ENCODE measurements around the gene MIX23. TPM values are rescaled to one million over a fixed set of nuclear protein-coding genes. Genes with fewer than 3 reads are reported as not detected.

MIX23 gene
- 10 to 100 TPM in 3 of 4 donors, 1 to 10 TPM in 1; 9.9 to 32.8 (median 23.3) TPM for total RNA-seq

DNA sequence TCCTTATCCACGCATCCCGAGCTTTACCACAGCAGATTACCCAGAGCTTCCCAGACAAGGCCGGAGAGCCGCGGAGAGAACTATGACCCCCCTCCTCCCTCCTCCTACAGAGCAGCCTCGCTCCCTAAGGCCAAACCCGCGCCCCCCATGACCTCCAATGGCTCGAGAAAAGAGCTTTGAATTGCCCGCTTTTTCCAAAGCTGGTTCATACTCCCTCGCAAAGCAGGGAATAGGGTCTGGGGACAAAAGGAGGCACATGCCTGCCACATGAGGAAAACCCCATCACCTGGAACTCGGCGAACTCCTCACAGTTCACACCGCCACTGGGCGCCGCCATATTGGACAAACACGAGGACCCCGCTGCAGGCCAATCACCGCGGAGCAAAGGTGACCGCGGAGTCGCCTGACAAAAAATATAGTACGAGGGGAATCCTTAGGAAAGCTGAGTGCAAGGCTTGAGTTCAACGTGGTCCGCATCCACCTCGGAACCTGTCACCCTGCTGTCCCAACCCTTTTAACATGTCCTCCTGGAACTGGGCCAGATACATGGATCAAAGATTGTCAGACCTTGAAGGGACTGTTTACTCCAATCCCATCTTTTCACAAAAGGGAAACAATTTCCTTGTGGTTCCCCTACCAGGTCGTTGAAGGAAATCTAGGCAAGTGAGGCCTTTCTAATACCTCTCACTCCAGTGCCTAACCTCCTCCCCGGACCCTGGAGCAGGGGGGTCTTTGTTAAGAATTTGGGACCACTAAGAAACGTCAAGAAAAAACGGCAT lies at the start of gene MIX23:
MIX23 (minus strand) TSS at position 344 of the 779 bp plus-strand sequence; CDS start at position 337, 7 bp downstream.
- DNase-seq: peak; percentile 87 to 94 (median 90)
- Histone ChIP-seq H3K27ac (peak within 1 kb of the TSS; percentile 80 to 92 (median 86)), H3K36me3 (no peaks in the 10 kb centered on the region), H3K4me1 (peaks cover 0 to 27% (median 0%) of the 10 kb centered on the region in 4 donors), H3K9me3 (no peaks in the 10 kb centered on the region), H3K4me3 (peak within 1 kb of the TSS; percentile 60 to 89 (median 74)), H3K27me3 (no peaks in the 10 kb centered on the region)
- peak in 1 of 2 donors; percentile 65 for TF ChIP-seq POLR2A (IDR thresholded peaks at IDR 0.05)
- TF ChIP-seq, protein P1, sequence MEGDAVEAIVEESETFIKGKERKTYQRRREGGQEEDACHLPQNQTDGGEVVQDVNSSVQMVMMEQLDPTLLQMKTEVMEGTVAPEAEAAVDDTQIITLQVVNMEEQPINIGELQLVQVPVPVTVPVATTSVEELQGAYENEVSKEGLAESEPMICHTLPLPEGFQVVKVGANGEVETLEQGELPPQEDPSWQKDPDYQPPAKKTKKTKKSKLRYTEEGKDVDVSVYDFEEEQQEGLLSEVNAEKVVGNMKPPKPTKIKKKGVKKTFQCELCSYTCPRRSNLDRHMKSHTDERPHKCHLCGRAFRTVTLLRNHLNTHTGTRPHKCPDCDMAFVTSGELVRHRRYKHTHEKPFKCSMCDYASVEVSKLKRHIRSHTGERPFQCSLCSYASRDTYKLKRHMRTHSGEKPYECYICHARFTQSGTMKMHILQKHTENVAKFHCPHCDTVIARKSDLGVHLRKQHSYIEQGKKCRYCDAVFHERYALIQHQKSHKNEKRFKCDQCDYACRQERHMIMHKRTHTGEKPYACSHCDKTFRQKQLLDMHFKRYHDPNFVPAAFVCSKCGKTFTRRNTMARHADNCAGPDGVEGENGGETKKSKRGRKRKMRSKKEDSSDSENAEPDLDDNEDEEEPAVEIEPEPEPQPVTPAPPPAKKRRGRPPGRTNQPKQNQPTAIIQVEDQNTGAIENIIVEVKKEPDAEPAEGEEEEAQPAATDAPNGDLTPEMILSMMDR (IDR thresholded peaks at IDR 0.05): peak in 1 of 6 experiments; percentile 3

GRCh38 chr3:122430371-122430770 lies 47.3 kb upstream of the MIX23 start:
- TF ChIP-seq POLR2A (IDR thresholded peaks at IDR 0.05): no peak
- TF ChIP-seq, protein P1 (IDR thresholded peaks at IDR 0.05): no peak
- H3K36me3 ChIP-seq: peaks cover 0 to 69% (median 0%) of the 10 kb centered on the region in 3 donors

GRCh38 chr3:122427857-122428471 lies 44.9 kb upstream of the MIX23 start:
- DNase-seq: no peak
- no peaks in the 10 kb centered on the region for H3K9me3 ChIP-seq
- H3K27ac ChIP-seq: no peak overlapping the region
- no peak overlapping the region for H3K4me3 ChIP-seq
- no peak for TF ChIP-seq POLR2A (IDR thresholded peaks at IDR 0.05)
- TF ChIP-seq, protein P1 (IDR thresholded peaks at IDR 0.05): no peak
- no peaks in the 10 kb centered on the region for H3K27me3 ChIP-seq
- peaks cover 0 to 71% (median 0%) of the 10 kb centered on the region in 3 donors for H3K36me3 ChIP-seq
- H3K4me1 ChIP-seq: no peaks in the 10 kb centered on the region

More at GRCh38 chr3:122430371-122430770, 47.3 kb upstream of the MIX23 start:
- no peak overlapping the region for H3K27ac ChIP-seq
- no peaks in the 10 kb centered on the region for H3K4me1 ChIP-seq
- no peak overlapping the region for H3K4me3 ChIP-seq
- no peak for DNase-seq
- H3K9me3 ChIP-seq: no peaks in the 10 kb centered on the region
- no peaks in the 10 kb centered on the region for H3K27me3 ChIP-seq

- Histone ChIP-seq H3K4me1 (peaks cover 0 to 7% (median 1%) of the 10 kb centered on the region in 4 donors), H3K27me3 (no peaks in the 10 kb centered on the region), H3K9me3 (no peaks in the 10 kb centered on the region), H3K27ac (no peak overlapping the region), H3K4me3 (no peak overlapping the region), H3K36me3 (peaks cover 0 to 27% (median 0%) of the 10 kb centered on the region in 3 donors)
- no peak for DNase-seq
- TF ChIP-seq POLR2A (IDR thresholded peaks at IDR 0.05): no peak
- TF ChIP-seq, protein P1 (IDR thresholded peaks at IDR 0.05): no peak
These were observed 38.8 kb upstream of the MIX23 start for GRCh38 chr3:122421836-122422235.

- H3K4me1 ChIP-seq: peaks cover 0 to 7% (median 2%) of the 10 kb centered on the region in 4 donors
- no peak for DNase-seq
- TF ChIP-seq, protein P1 (IDR thresholded peaks at IDR 0.05): no peak
- no peak for TF ChIP-seq POLR2A (IDR thresholded peaks at IDR 0.05)
- peaks cover 0 to 19% (median 0%) of the 10 kb centered on the region in 3 donors for H3K36me3 ChIP-seq
- no peak overlapping the region for H3K27ac ChIP-seq
- H3K27me3 ChIP-seq: no peaks in the 10 kb centered on the region
- no peak overlapping the region for H3K4me3 ChIP-seq
- H3K9me3 ChIP-seq: no peaks in the 10 kb centered on the region
These were observed 38.1 kb upstream of the MIX23 start for GRCh38 chr3:122421101-122421500.
